HepG2 (cell line): ENCODE data around the gene SOCS1. TPM values are rescaled to one million over a fixed set of nuclear protein-coding genes. Genes with fewer than 3 reads are reported as not detected.

Experiments used
- ATAC-seq: fragments of 200-7000 bp; cut with Tn5 transposase; 3 replicates; pipeline ENCODE4 v1.9.1; 2020; ENCODE audit warnings: mild to moderate bottlenecking, moderate library complexity
- BruUV-seq: library from RNA; stranded (reverse); fragments of 400-500 nt; replicated peaks from 2 replicates; lab custom pipeline; 2021; lab: Mats Ljungman, UMichigan
- CTCF ChIA-PET: fragments of 300-600 bp; formaldehyde crosslinking; extraction: SDS; loops from one replicate; lab custom pipeline; 2021; ENCODE audit warnings: low total read pairs, inconsistent platforms, low intra/inter-chr PET ratio; lab: Yijun Ruan, JAX
- POLR2A ChIA-PET: fragments of 350-600 bp; sonication (Branson Sonifier 250); formaldehyde crosslinking; loops from one replicate; lab custom pipeline; 2020; ENCODE audit warnings: antibody characterized with exemption, inconsistent platforms; lab: Yijun Ruan, JAX
- DNase-seq: peaks from one replicate; pipeline ENCODE4 v3.0.0-alpha.2; 2015; ENCODE audit warnings: low spot score
- FAIRE-seq: peaks from 3 replicates; lab custom pipeline; 2011; peaks lifted over from hg19 to GRCh38; lab: Jason Lieb, UNC
- H2AFZ ChIP-seq: one replicate; pipeline ENCODE4 v1.6.1; 2011; ENCODE audit warnings: low read length, inconsistent platforms
- H3K27ac ChIP-seq: fragments of 300-600 bp; 3 replicates; pipeline ENCODE4 v1.8.0; 2011; ENCODE audit warnings: mixed run types, mild to moderate bottlenecking, mixed read lengths, low read length, inconsistent platforms; ENCODE audit not compliant: insufficient read depth; ENCODE audit errors: extremely low read length
- H3K27me3 ChIP-seq, 2 experiments: fragments of 200-600 bp in 1 of 2; 2 replicates in 1 of 2; 3 replicates in 1 of 2; pipeline versions ENCODE4 v1.6.0 to v1.8.0; 2011; ENCODE audit warnings: low read length in 2 of 2, mild to moderate bottlenecking in 2 of 2, moderate library complexity in 2 of 2, inconsistent platforms in 1 of 2; ENCODE audit not compliant: insufficient read depth in 2 of 2, control insufficient read depth in 1 of 2
- H3K36me3 ChIP-seq, 2 experiments: fragments of 200-600 bp in 1 of 2; replicated peaks in 1 of 2; 2 replicates in 1 of 2; 3 replicates in 1 of 2; pipeline versions ENCODE4 v1.5.1 to v1.8.0; 2011; ENCODE audit warnings: low read length in 2 of 2, inconsistent platforms in 1 of 2; ENCODE audit not compliant: insufficient read depth in 2 of 2, control insufficient read depth in 1 of 2
- H3K4me1 ChIP-seq: 2 replicates; pipeline ENCODE4 v1.5.1; 2012; ENCODE audit warnings: low read length, inconsistent platforms; ENCODE audit not compliant: insufficient read depth
- H3K4me2 ChIP-seq: 2 replicates; pipeline ENCODE4 v1.6.0; 2011; ENCODE audit warnings: low read depth, low read length, inconsistent platforms
- H3K4me3 ChIP-seq, 3 experiments: fragments of 200-600 bp in 1 of 3; sonication (generic), shearing (Covaris generic) in 1 of 3; replicated peaks in 1 of 3; 2 replicates each; pipeline ENCODE4 v1.5.1; 2011 to 2016; ENCODE audit warnings: low read length in 3 of 3, inconsistent platforms in 2 of 3, low read depth in 2 of 3, mild to moderate bottlenecking in 2 of 3, control low read depth in 1 of 3, mixed read lengths in 1 of 3; ENCODE audit not compliant: insufficient read depth in 1 of 3
- H3K79me2 ChIP-seq: one replicate; pipeline ENCODE4 v1.6.1; 2011; ENCODE audit warnings: low read length, inconsistent platforms; ENCODE audit not compliant: insufficient read depth
- H3K9ac ChIP-seq: 2 replicates; pipeline ENCODE4 v1.6.0; 2011; ENCODE audit warnings: mild to moderate bottlenecking, low read depth, low read length, inconsistent platforms; ENCODE audit not compliant: insufficient read depth
- H3K9me3 ChIP-seq: 2 replicates; pipeline ENCODE4 v1.5.1; 2012; ENCODE audit warnings: mild to moderate bottlenecking, low read length
- H4K20me1 ChIP-seq: 2 replicates; pipeline ENCODE4 v1.6.0; 2011; ENCODE audit warnings: inconsistent platforms, mild to moderate bottlenecking, low read length, moderate library complexity; ENCODE audit not compliant: insufficient read depth
- CBX2 ChIP-seq, 2 experiments: fragments of 200-600 bp in 1 of 2; sonication (generic); formaldehyde crosslinking in 1 of 2; IDR thresholded peaks; 2 replicates each; pipeline versions ENCODE4 v1.7.0 to v1.8.1; 2018 to 2022; ENCODE audit warnings: low read depth in 2 of 2, low read length in 1 of 2, mild to moderate bottlenecking in 1 of 2, missing genetic modification reagents in 1 of 2
- HOXA7 ChIP-seq: sonication (generic); formaldehyde crosslinking; IDR thresholded peaks from 2 replicates; pipeline ENCODE4 v1.8.1; 2022; ENCODE audit warnings: mild to moderate bottlenecking, missing genetic modification reagents, moderate library complexity
- JUN ChIP-seq: sonication (generic); formaldehyde crosslinking; IDR thresholded peaks from 2 replicates; pipeline ENCODE4 v1.4.0; 2020; ENCODE audit warnings: mild to moderate bottlenecking, missing genetic modification reagents
- KDM2A ChIP-seq: sonication (generic); formaldehyde crosslinking; IDR thresholded peaks from 2 replicates; pipeline ENCODE4 v1.4.0; 2020; ENCODE audit warnings: low read depth, missing genetic modification reagents, borderline replicate concordance
- KLF12 ChIP-seq: sonication (generic); formaldehyde crosslinking; IDR thresholded peaks from 2 replicates; pipeline ENCODE4 v1.4.0; 2020; ENCODE audit warnings: missing genetic modification reagents, borderline replicate concordance
- REPIN1 ChIP-seq: sonication (generic); formaldehyde crosslinking; IDR thresholded peaks from 2 replicates; pipeline ENCODE4 v1.8.0; 2022; ENCODE audit warnings: missing genetic modification reagents, low read depth, mild to moderate bottlenecking, borderline replicate concordance
- SALL2 ChIP-seq: sonication (generic); formaldehyde crosslinking; IDR thresholded peaks from 2 replicates; pipeline ENCODE4 v1.8.1; 2023; ENCODE audit warnings: mild to moderate bottlenecking, missing genetic modification reagents, inconsistent platforms
- SP5 ChIP-seq: IDR thresholded peaks from 2 replicates; pipeline ENCODE4 v1.6.1; 2016; ENCODE audit warnings: low read depth, borderline replicate concordance
- THAP9 ChIP-seq: sonication (generic); formaldehyde crosslinking; IDR thresholded peaks from 2 replicates; pipeline ENCODE4; 2020; ENCODE audit warnings: missing genetic modification reagents, mild to moderate bottlenecking, borderline replicate concordance
- TRAFD1 ChIP-seq: sonication (generic); formaldehyde crosslinking; IDR thresholded peaks from 2 replicates; pipeline ENCODE4 v1.5.1; 2020; ENCODE audit warnings: missing genetic modification reagents, mild to moderate bottlenecking, borderline replicate concordance
- ZBTB42 ChIP-seq: sonication (generic); formaldehyde crosslinking; IDR thresholded peaks from 2 replicates; pipeline ENCODE4 v1.5.0; 2020; ENCODE audit warnings: mild to moderate bottlenecking, missing genetic modification reagents
- ZNF276 ChIP-seq: sonication (generic); formaldehyde crosslinking; IDR thresholded peaks from 2 replicates; pipeline ENCODE4 v1.4.0; 2020; ENCODE audit warnings: mild to moderate bottlenecking, low read depth, missing genetic modification reagents
- ZNF550 ChIP-seq: sonication (generic); formaldehyde crosslinking; IDR thresholded peaks from 2 replicates; pipeline ENCODE4 v1.4.0; 2020; ENCODE audit warnings: mild to moderate bottlenecking, missing genetic modification reagents, borderline replicate concordance
- ZNF788 ChIP-seq: sonication (generic); formaldehyde crosslinking; IDR thresholded peaks from 2 replicates; pipeline ENCODE4 v1.5.0; 2020; ENCODE audit warnings: mild to moderate bottlenecking, missing genetic modification reagents, borderline replicate concordance
- WGBS: methylation state at CpG from one replicate; pipeline ENCODE4 v1.1.6; 2017; ENCODE audit warnings: low lambda C conversion rate; 5-methylcytosine and 5-hydroxymethylcytosine counted together
- in situ Hi-C: cut with HindIII; loops from 2 replicates; pipeline ENCODE4 v1.10.0; 2017; ENCODE audit warnings: low pct_unique_long_range_greater_than_20kb; ENCODE audit not compliant: extremely low pct_ligation_motif_present
- intact Hi-C: fragments of 100-400 bp; cut with micrococcal nuclease; formaldehyde crosslinking; loops from one replicate; pipeline ENCODE4 v1.10.0; 2022; ENCODE audit not compliant: unreplicated experiment
- polyA plus RNA-seq, 8 experiments: library from polyadenylated mRNA; depleted of rRNA in 3 of 8; stranded (reverse) in 7 of 8; unstranded in 1 of 8; fragments of >200 nt; fragmentation: Illumina TruSeq in 4 of 8; extraction: Trizol in 4 of 8; gene quantifications; 2 replicates each; pipeline versions ENCODE4 v1.2.1 to v1.2.3, GENCODE V29; 2011 to 2016; ENCODE audit warnings: low read depth in 4 of 8, missing spikeins in 1 of 8, mixed read lengths in 1 of 8; ENCODE audit not compliant: insufficient read depth in 1 of 8
- total RNA-seq, 5 experiments: library from RNA; depleted of rRNA; stranded (reverse); fragments of >200 nt; fragmentation: Illumina TruSeq; extraction: Trizol; gene quantifications; 2 replicates each; pipeline ENCODE4 v1.2.3, GENCODE V29; 2016; ENCODE audit warnings: low read depth in 1 of 5

SOCS1 gene
- total and polyA plus RNA-seq, 2 of the 13 experiments (the other 11 are each of a cell fraction or from before 2014, with no cell fraction given) = 5.3 to 6.3 TPM

- intact Hi-C loops = loop anchor here (1.0 to 2.0 kb wide), 3 partner anchors 22 to 84 kb away; partner anchors contain the start of gene SOCS1
- H2AFZ ChIP-seq = no peak overlapping the region
- H3K9ac ChIP-seq = peak overlapping the region; percentile 79
- no peaks in the 10 kb centered on the region for H3K79me2 ChIP-seq
- H3K36me3 ChIP-seq = no peaks in the 10 kb centered on the region
- no peaks in the 10 kb centered on the region for H3K9me3 ChIP-seq
- H3K4me3 ChIP-seq = peak overlapping the region in 1 of 3 experiments; percentile 56; a peak in 3 of 6 replicates
- peak; percentile 69 for ATAC-seq
- 44% methylated on average over 7 of the region's 7 CpGs for WGBS
- ChIA-PET CTCF (interaction anchor here (0.8 kb wide), 1 partner anchor 34 kb away, joined by 4 read pairs; no protein-coding TSS in a partner anchor), POLR2A (interaction anchor here (0.6 to 14.0 kb wide), 18 partner anchors 9 to 933 kb away, joined by 3 to 351 read pairs (median 6); partner anchors contain the start of genes DEXI, SOCS1 and TNP2)
- FAIRE-seq = no peak
- peak overlapping the region; percentile 97 for H3K27ac ChIP-seq
- H3K4me1 ChIP-seq = peaks cover 98% of the 10 kb centered on the region
- in situ Hi-C loops = no loop called here
- BruUV-seq = TSS peak; percentile 98
- peak overlapping the region; percentile 86 for H3K4me2 ChIP-seq
- DNase-seq = peak; percentile 72
- H3K27me3 ChIP-seq = no peaks in the 10 kb centered on the region
- H4K20me1 ChIP-seq = no peaks in the 10 kb centered on the region
- TF ChIP-seq SALL2 (CRISPR knock-in tag) (no peak; the same call in 1 of the 2 replicates), TRAFD1 (CRISPR knock-in tag) (no peak; the same call in 1 of the 2 replicates), SP5 (CRISPR knock-in tag) (no peak), KDM2A (peak; percentile 41; the same call in 1 of the 2 replicates), CBX2 (IDR thresholded peaks at IDR 0.05; ENCODE audit: low read depth, low read length) (no peak), CBX2 (CRISPR knock-in tag; IDR thresholded peaks at IDR 0.05; ENCODE audit: low read depth) (0 out of 2 replicates have a peak, but pooled peaks have one; percentile 37), REPIN1 (CRISPR knock-in tag) (peak; percentile 47; the same call in 1 of the 2 replicates), ZNF788 (CRISPR knock-in tag) (peak; percentile 11; the same call in 1 of the 2 replicates), THAP9 (0 out of 2 replicates have a peak, but pooled peaks have one; percentile 44), KLF12 (0 out of 2 replicates have a peak, but pooled peaks have one; percentile 73), HOXA7 (no peak), JUN (CRISPR knock-in tag) (no peak), ZNF550 (CRISPR knock-in tag) (peak; percentile 94), ZBTB42 (CRISPR knock-in tag) (0 out of 2 replicates have a peak, but pooled peaks have one; percentile 45), ZNF276 (CRISPR knock-in tag) (0 out of 2 replicates have a peak, but pooled peaks have one; percentile 59)
Measured at GRCh38 chr16:11278681-11279628, 23.0 kb upstream of the SOCS1 start.
